Pancreas (tissue), 10 donors: Measurements from ENCODE around the gene SFXN5. TPM values are rescaled to one million over a fixed set of nuclear protein-coding genes. Genes with fewer than 3 reads are reported as not detected.

ENCODE experiments used
- ATAC-seq, 4 donors: fragments of 200-7000 bp; cut with Tn5 transposase; one replicate each; pipeline versions ENCODE4 v1.8.0 to v1.9.1; 2020; ENCODE audit warnings: mild to moderate bottlenecking in 4 of 4, moderate library complexity in 4 of 4
- DNase-seq, 6 donors: peaks; one replicate each; pipeline ENCODE4 v3.0.0-alpha.2; 2020
- FAIRE-seq: peaks from 2 replicates; lab custom pipeline; 2012; peaks lifted over from hg19 to GRCh38; lab: Jason Lieb, UNC
- H3K27ac ChIP-seq, 4 donors: fragments of 200-600 bp; sonication (generic); 1 replicate in 3 of 4; 2 replicates in 1 of 4; pipeline versions ENCODE4 v1.5.0 to v1.8.0; 2020
- H3K27me3 ChIP-seq, 4 donors: fragments of 200-600 bp; one replicate each; pipeline ENCODE4 v1.8.0; 2021
- H3K36me3 ChIP-seq, 3 donors: fragments of 200-600 bp; sonication (generic) in 1 of 3; one replicate each; pipeline versions ENCODE4 v1.5.0 to v1.8.0; 2020 to 2021
- H3K4me1 ChIP-seq, 3 donors: fragments of 200-600 bp; one replicate each; pipeline ENCODE4 v1.8.0; 2021
- H3K4me3 ChIP-seq, 4 donors: fragments of 200-600 bp; sonication (generic) in 2 of 4; one replicate each; pipeline versions ENCODE4 v1.5.0 to v1.8.0; 2020 to 2021
- H3K9me3 ChIP-seq, 4 donors: fragments of 200-600 bp; one replicate each; pipeline ENCODE4 v1.8.0; 2021
- WGBS, 2 donors: extraction: QIAGEN DNeasy Blood & Tissue Kit; methylation state at CpG; one replicate each; pipeline ENCODE4 v1.1.7; 2013; 5-methylcytosine and 5-hydroxymethylcytosine counted together
- intact Hi-C, 3 donors: fragments of 100-400 bp; cut with DNase I; formaldehyde crosslinking; loops; one replicate each; pipeline versions ENCODE4 v1.11.1 to v1.14.2; 2022
- polyA plus RNA-seq, 2 donors: library from polyadenylated mRNA; stranded (reverse); fragments of 200-250 nt; gene quantifications; one replicate each; pipeline ENCODE4 v1.2.3, GENCODE V29; 2013
- total RNA-seq, 6 donors: library from RNA; stranded (reverse); fragmentation: NEBNext Ultra II Directional in 4 of 6; extraction: Animal tissue kit (Norgen Biotek cat#: 25700) in 4 of 6; gene quantifications; one replicate each; pipeline versions ENCODE4 v1.2.1 to v1.2.4, GENCODE V29; 2021 to 2023
- TF ChIP-seq, protein P1 (sequence below), 4 donors: fragments of 200-600 bp; sonication (generic) in 3 of 4; IDR thresholded peaks; one replicate each; pipeline versions ENCODE4 v1.5.0 to v1.8.0; 2021; ENCODE audit warnings: antibody characterized with exemption in 4 of 4
- donor health status: healthy with polysubstance abuse.
- donor health status: DM: no; HTN: no; CAD: no; lungs with moderate emphysema.
- donor health status: DM: no; HTN: no; CAD: no.
- donor health status: control.
- donor health status: control.
- donor health status: Bipolar disorder and iron deficiency.
- donor health status: DM: yes; HTN: yes; CAD: no.
- donor health status: DM: no; HTN: no; CAD: no.
- donor health status: DM: no; HTN: no; CAD: no.
- donor health status: DM: yes; HTN: yes; CAD: no.

The SFXN5 gene
- total and polyA plus RNA-seq, 8 donors, result 2.6 to 8.4 (median 5.4) TPM

DNA sequence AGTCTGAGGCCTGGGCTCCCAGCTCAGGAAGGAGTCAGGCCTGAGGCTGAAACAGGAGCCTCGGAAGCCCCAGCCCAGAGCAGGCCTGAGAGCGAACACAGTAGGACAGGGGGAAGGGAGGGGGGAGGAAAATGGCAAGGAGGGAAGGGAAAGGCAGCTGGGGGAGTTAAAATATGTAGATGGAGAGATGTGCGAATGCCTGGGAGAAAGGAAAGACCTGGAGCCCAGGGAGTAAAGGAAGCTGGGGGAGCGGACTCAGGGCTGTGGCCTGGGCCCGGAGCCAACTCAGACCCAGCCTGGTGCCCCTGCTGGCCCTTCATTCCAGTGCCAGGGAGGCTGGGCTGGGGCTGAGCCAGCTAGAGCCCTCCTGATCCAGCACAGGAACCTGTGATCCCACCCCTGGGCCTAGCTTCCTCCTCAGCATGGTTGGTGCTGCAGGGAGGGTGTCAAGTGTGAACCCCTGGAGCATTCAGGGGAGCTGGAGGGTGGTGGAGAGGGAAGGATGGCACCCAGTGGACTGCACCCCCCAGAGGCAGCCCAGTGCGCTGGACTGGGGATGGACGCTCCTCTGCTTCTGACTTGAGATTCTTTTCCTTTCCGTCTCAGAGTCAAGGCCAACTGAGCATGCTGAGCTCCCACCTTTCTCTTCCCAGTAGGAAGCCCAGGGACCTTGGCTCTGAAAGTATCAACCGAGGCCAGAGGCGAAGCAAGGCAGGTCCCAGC is 107.9 kb downstream of the SFXN5 start:
- 89 to 92% methylated on average over 9 to 10 of the region's 10 CpGs for WGBS, 2 donors
- TF ChIP-seq, protein P1, sequence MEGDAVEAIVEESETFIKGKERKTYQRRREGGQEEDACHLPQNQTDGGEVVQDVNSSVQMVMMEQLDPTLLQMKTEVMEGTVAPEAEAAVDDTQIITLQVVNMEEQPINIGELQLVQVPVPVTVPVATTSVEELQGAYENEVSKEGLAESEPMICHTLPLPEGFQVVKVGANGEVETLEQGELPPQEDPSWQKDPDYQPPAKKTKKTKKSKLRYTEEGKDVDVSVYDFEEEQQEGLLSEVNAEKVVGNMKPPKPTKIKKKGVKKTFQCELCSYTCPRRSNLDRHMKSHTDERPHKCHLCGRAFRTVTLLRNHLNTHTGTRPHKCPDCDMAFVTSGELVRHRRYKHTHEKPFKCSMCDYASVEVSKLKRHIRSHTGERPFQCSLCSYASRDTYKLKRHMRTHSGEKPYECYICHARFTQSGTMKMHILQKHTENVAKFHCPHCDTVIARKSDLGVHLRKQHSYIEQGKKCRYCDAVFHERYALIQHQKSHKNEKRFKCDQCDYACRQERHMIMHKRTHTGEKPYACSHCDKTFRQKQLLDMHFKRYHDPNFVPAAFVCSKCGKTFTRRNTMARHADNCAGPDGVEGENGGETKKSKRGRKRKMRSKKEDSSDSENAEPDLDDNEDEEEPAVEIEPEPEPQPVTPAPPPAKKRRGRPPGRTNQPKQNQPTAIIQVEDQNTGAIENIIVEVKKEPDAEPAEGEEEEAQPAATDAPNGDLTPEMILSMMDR (IDR thresholded peaks at IDR 0.05), result no peak
- ATAC-seq (no peak), DNase-seq (peak in 1 of 6 donors; percentile 31), FAIRE-seq (no peak)
- H3K4me3 ChIP-seq, result no peak overlapping the region
- intact Hi-C loops, result no loop called here
- H3K9me3 ChIP-seq, result no peaks in the 10 kb centered on the region
- H3K27ac ChIP-seq, result no peak overlapping the region
- no peaks in the 10 kb centered on the region for H3K36me3 ChIP-seq
- H3K27me3 ChIP-seq, result no peaks in the 10 kb centered on the region
- no peaks in the 10 kb centered on the region for H3K4me1 ChIP-seq

DNA sequence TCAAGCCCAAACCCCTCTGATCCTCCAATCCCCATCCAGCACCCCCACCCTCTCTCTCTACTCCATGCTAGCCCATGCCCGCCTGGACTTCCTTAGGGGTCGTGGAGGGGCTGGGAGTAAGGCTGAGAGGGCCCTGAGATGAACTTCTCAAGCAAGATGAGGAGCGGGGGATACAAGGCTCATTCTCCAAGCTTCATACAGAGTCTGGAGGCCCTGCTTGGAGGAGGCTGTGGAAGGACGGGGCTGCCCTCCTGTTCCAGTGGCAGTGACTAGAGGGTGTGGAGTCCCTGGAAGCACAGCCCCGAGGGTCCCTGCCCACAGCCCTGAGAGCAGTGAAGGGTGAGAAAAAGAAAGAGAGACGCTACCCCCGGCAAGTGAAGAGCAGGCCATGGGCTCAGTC is 108.6 kb downstream of the SFXN5 start:
- 83 to 91% methylated on average over 7 of the region's 7 CpGs for WGBS, 2 donors
- TF ChIP-seq, protein P1 (IDR thresholded peaks at IDR 0.05), result no peak
- Histone ChIP-seq H3K36me3 (no peaks in the 10 kb centered on the region), H3K4me1 (no peaks in the 10 kb centered on the region), H3K9me3 (no peaks in the 10 kb centered on the region), H3K27me3 (no peaks in the 10 kb centered on the region), H3K4me3 (no peak overlapping the region), H3K27ac (no peak overlapping the region)
- DNase-seq (peak in 1 of 6 donors; percentile 22), FAIRE-seq (no peak), ATAC-seq (no peak)
- intact Hi-C loops, result no loop called here

DNA sequence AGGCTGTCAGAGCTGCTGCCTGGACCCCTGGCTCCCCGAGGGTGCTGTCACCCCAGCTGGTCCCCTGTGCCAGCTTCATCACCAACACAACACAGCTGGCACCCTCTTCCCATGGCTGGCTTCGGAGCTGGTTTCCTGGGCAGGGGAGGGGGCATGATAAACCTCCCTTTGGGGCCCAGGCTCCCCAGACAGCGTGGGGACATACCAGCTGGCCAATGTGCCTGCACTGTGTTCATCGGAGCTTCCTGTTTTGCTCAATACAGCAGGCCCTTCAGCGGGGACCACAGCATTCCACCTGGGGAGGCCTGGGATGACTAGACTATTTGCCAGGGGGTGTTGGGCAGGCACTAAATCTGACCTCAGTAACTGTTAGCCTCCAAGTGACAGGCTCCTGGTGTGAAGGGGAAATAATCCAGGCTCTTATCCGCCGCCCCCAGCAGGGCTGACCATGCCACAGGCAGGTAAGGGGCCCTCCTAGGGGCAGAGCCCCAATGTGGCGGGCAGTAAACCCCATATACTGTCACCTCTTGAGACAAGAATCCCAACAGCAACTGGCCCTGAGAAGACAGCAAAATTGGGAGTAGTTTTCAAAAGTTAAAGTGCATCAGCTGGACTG is 109.6 kb downstream of the SFXN5 start:
- H3K4me3 ChIP-seq, result no peak overlapping the region
- no peaks in the 10 kb centered on the region for H3K4me1 ChIP-seq
- intact Hi-C loops, result no loop called here
- H3K27ac ChIP-seq, result no peak overlapping the region
- no peaks in the 10 kb centered on the region for H3K27me3 ChIP-seq
- no peak for FAIRE-seq
- TF ChIP-seq, protein P1 (IDR thresholded peaks at IDR 0.05), result no peak
- no peak for ATAC-seq
- peak in 2 of 6 donors; percentile 1 to 32 for DNase-seq
- H3K9me3 ChIP-seq, result no peaks in the 10 kb centered on the region
- 88 to 91% methylated on average over 8 of the region's 8 CpGs for WGBS, 2 donors
- no peaks in the 10 kb centered on the region for H3K36me3 ChIP-seq

DNA sequence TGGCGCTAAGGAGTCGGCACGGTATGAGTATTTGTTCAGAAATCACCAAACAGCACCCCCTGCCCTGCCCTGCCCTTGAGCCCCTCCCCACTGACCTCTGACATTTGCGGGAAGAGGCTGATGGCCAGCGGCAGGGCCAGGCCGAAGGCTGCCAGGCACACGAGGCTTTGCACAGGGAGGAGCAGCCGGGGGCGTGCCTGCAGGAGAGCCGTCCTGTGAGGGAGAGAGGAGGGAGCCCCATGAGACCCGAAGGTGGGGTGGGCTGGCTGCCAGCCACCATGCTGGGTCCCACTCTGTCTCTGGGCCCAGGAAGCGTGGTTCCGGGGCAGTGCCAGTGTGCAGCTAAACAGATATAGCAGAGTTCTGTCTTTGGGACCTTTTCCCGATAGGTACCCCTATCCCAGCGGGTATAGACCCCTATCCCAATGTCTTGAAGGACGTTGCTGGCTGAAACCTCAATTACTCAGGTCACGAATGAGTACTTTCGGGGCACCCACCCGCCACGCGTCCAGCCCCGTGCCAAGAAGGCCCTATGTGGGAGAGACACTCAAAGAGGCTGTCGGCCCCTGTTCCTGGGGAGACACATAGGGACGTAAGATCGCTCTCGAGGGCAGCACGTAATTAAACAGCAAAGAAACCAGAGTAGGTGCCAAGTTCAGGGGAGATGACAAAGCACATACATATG is 110.3 kb downstream of the SFXN5 start:
- DNase-seq, result peak in 2 of 6 donors; percentile 17 to 55
- TF ChIP-seq, protein P1 (IDR thresholded peaks at IDR 0.05), result no peak
- intact Hi-C loops, result no loop called here

More for the DNA sequence above, 110.3 kb downstream of the SFXN5 start:
- ATAC-seq, result no peak
- H3K27ac ChIP-seq, result no peak overlapping the region
- no peaks in the 10 kb centered on the region for H3K9me3 ChIP-seq
- H3K27me3 ChIP-seq, result no peaks in the 10 kb centered on the region
- 92% methylated on average over 27 of the region's 27 CpGs for WGBS, 2 donors
- no peak for FAIRE-seq
- H3K4me1 ChIP-seq, result no peaks in the 10 kb centered on the region
- H3K36me3 ChIP-seq, result no peaks in the 10 kb centered on the region
- H3K4me3 ChIP-seq, result no peak overlapping the region
